H9 (cell line): ENCODE measurements around the gene BDP1. TPM values are rescaled to one million over a fixed set of nuclear protein-coding genes. Genes with fewer than 3 reads are reported as not detected.

Source experiments
- DNase-seq: peaks from one replicate; pipeline ENCODE4 v3.0.0-alpha.2; 2017
- H2AFZ ChIP-seq: one replicate; pipeline ENCODE4 v1.6.1; 2013; ENCODE audit warnings: mild to moderate bottlenecking, low read length, control low read depth, moderate library complexity
- H2AK5ac ChIP-seq: 2 replicates; pipeline ENCODE4 v1.6.1; 2013; ENCODE audit warnings: low read length, control low read depth, mixed read lengths; ENCODE audit not compliant: insufficient read length
- H2BK120ac ChIP-seq: one replicate; pipeline ENCODE4 v1.6.1; 2013; ENCODE audit warnings: low read depth, mild to moderate bottlenecking, low read length, control low read depth, inconsistent platforms; ENCODE audit not compliant: poor library complexity, severe bottlenecking
- H2BK12ac ChIP-seq: 2 replicates; pipeline ENCODE4 v1.6.1; 2013; ENCODE audit warnings: low read length, control low read depth, mixed read lengths, low read depth; ENCODE audit not compliant: insufficient read length
- H2BK15ac ChIP-seq: 2 replicates; pipeline ENCODE4 v1.6.1; 2013; ENCODE audit warnings: low read depth, low read length, control low read depth
- H2BK20ac ChIP-seq: one replicate; pipeline ENCODE4 v1.6.1; 2013; ENCODE audit warnings: low read depth, mild to moderate bottlenecking, low read length, control low read depth, inconsistent platforms; ENCODE audit not compliant: poor library complexity, severe bottlenecking
- H2BK5ac ChIP-seq: 2 replicates; pipeline ENCODE4 v1.6.1; 2013; ENCODE audit warnings: low read length, control low read depth, mixed read lengths; ENCODE audit not compliant: insufficient read length
- H3K14ac ChIP-seq: 2 replicates; pipeline ENCODE4 v1.6.1; 2013; ENCODE audit warnings: low read length, control low read depth; ENCODE audit not compliant: insufficient read depth
- H3K18ac ChIP-seq: 2 replicates; pipeline ENCODE4 v1.6.1; 2013; ENCODE audit warnings: low read depth, mild to moderate bottlenecking, mixed read lengths, low read length, control low read depth; ENCODE audit not compliant: insufficient read length
- H3K23ac ChIP-seq: 2 replicates; pipeline ENCODE4 v1.6.1; 2013; ENCODE audit warnings: low read length, control low read depth, mixed read lengths, low read depth; ENCODE audit not compliant: insufficient read length
- H3K23me2 ChIP-seq: 2 replicates; pipeline ENCODE4 v1.6.1; 2013; ENCODE audit warnings: low read depth, mild to moderate bottlenecking, mixed read lengths, low read length, control low read depth; ENCODE audit not compliant: insufficient read length, poor library complexity, severe bottlenecking
- H3K27ac ChIP-seq: 2 replicates; pipeline ENCODE4 v1.5.1; 2013; ENCODE audit warnings: low read length, control low read depth, mixed read lengths, low read depth; ENCODE audit not compliant: insufficient read length
- H3K27me3 ChIP-seq: 2 replicates; pipeline ENCODE4 v1.6.1; 2013; ENCODE audit warnings: low read length, control low read depth, inconsistent platforms; ENCODE audit not compliant: insufficient read depth
- H3K4ac ChIP-seq: 2 replicates; pipeline ENCODE4 v1.6.1; 2013; ENCODE audit warnings: low read depth, mild to moderate bottlenecking, control low read depth, inconsistent platforms, low read length, moderate library complexity
- H3K4me1 ChIP-seq: 2 replicates; pipeline ENCODE4 v1.6.1; 2013; ENCODE audit warnings: low read length, control low read depth, inconsistent platforms; ENCODE audit not compliant: insufficient read depth
- H3K4me2 ChIP-seq: 2 replicates; pipeline ENCODE4 v1.6.1; 2013; ENCODE audit warnings: low read length, control low read depth, mixed read lengths; ENCODE audit not compliant: insufficient read length, insufficient read depth
- H3K56ac ChIP-seq: 2 replicates; pipeline ENCODE4 v1.6.1; 2013; ENCODE audit warnings: low read depth, mild to moderate bottlenecking, mixed read lengths, low read length, control low read depth; ENCODE audit not compliant: insufficient read length
- H3K79me1 ChIP-seq: 2 replicates; pipeline ENCODE4 v1.6.1; 2013; ENCODE audit warnings: low read depth, mild to moderate bottlenecking, moderate library complexity, low read length, control low read depth, inconsistent platforms; ENCODE audit not compliant: insufficient read depth, poor library complexity, severe bottlenecking
- H3K79me2 ChIP-seq: 2 replicates; pipeline ENCODE4 v1.6.1; 2013; ENCODE audit warnings: low read length, control low read depth, inconsistent platforms; ENCODE audit not compliant: insufficient read depth
- H3K9ac ChIP-seq: 2 replicates; pipeline ENCODE4 v1.6.1; 2013; ENCODE audit warnings: low read length, control low read depth, mixed read lengths; ENCODE audit not compliant: insufficient read length; ENCODE audit errors: extremely low read depth
- H3K9me3 ChIP-seq: one replicate; pipeline ENCODE4 v1.6.1; 2013; ENCODE audit warnings: low read depth, low read length, inconsistent platforms; ENCODE audit not compliant: control insufficient read depth
- H3T11ph ChIP-seq: one replicate; pipeline ENCODE4 v1.6.1; 2013; ENCODE audit warnings: mild to moderate bottlenecking, low read length, control low read depth, inconsistent platforms
- H4K20me1 ChIP-seq: one replicate; pipeline ENCODE4 v1.6.1; 2013; ENCODE audit not compliant: control insufficient read depth, insufficient read length, insufficient read depth
- H4K5ac ChIP-seq: 2 replicates; pipeline ENCODE4 v1.6.1; 2013; ENCODE audit warnings: low read depth, mild to moderate bottlenecking, mixed read lengths, low read length, control low read depth; ENCODE audit not compliant: insufficient read length
- H4K8ac ChIP-seq: replicated peaks from 2 replicates; pipeline ENCODE4 v1.6.1; 2013; ENCODE audit warnings: low read length, control low read depth, mixed read lengths, low read depth; ENCODE audit not compliant: insufficient read length
- H4K91ac ChIP-seq: 2 replicates; pipeline ENCODE4 v1.6.1; 2013; ENCODE audit warnings: low read depth, mild to moderate bottlenecking, moderate library complexity, mixed read lengths, low read length, control low read depth; ENCODE audit not compliant: insufficient read length
- H3K27ac Mint-ChIP-seq, 3 experiments: 2 replicates in 2 of 3; 3 replicates in 1 of 3; pipeline ENCODE4 v1.8.0; 2020 to 2021; ENCODE audit warnings: mixed read lengths in 3 of 3, mild to moderate bottlenecking in 1 of 3, moderate library complexity in 1 of 3
- H3K27me3 Mint-ChIP-seq: 2 replicates; pipeline ENCODE4 v1.8.0; 2021; ENCODE audit warnings: low read depth, mild to moderate bottlenecking, moderate library complexity, mixed read lengths
- H3K36me3 Mint-ChIP-seq, 3 experiments: 2 replicates in 2 of 3; 3 replicates in 1 of 3; pipeline ENCODE4 v1.8.0; 2020 to 2021; ENCODE audit warnings: low read depth in 3 of 3, mixed read lengths in 3 of 3; ENCODE audit not compliant: insufficient read depth in 1 of 3
- H3K4me1 Mint-ChIP-seq, 2 experiments: 2 replicates each; pipeline ENCODE4 v1.8.0; 2020; ENCODE audit warnings: mixed read lengths in 2 of 2
- H3K4me3 Mint-ChIP-seq, 2 experiments: 2 replicates in 1 of 2; 3 replicates in 1 of 2; pipeline ENCODE4 v1.8.0; 2020 to 2021; ENCODE audit warnings: mild to moderate bottlenecking in 2 of 2, mixed read lengths in 2 of 2, moderate library complexity in 1 of 2
- H3K9me3 Mint-ChIP-seq, 2 experiments: 2 replicates in 1 of 2; 3 replicates in 1 of 2; pipeline ENCODE4 v1.8.0; 2020; ENCODE audit warnings: mild to moderate bottlenecking in 2 of 2, mixed read lengths in 2 of 2, moderate library complexity in 1 of 2
- WGBS: extraction: QIAGEN DNeasy Blood & Tissue Kit; methylation state at CpG from one replicate; pipeline ENCODE4 v1.1.7; 2013; ENCODE audit warnings: missing lambda C conversion rate, low lambda C conversion rate, mixed read lengths; ENCODE audit not compliant: insufficient read length; ENCODE audit errors: extremely low coverage; 5-methylcytosine and 5-hydroxymethylcytosine counted together
- total RNA-seq: library from RNA; stranded (reverse); gene quantifications from 2 replicates; pipeline ENCODE4 v1.2.1, GENCODE V29; 2021
- TF ChIP-seq, protein P1 (sequence below): fragments of 200-600 bp; sonication (generic); conservative IDR thresholded peaks from 3 replicates; pipeline ENCODE4 v1.8.0; 2021; ENCODE audit warnings: antibody characterized with exemption, mild to moderate bottlenecking

The BDP1 gene
- total RNA-seq, 1 experiment from 2014 or later: 31.5 TPM

DNA sequence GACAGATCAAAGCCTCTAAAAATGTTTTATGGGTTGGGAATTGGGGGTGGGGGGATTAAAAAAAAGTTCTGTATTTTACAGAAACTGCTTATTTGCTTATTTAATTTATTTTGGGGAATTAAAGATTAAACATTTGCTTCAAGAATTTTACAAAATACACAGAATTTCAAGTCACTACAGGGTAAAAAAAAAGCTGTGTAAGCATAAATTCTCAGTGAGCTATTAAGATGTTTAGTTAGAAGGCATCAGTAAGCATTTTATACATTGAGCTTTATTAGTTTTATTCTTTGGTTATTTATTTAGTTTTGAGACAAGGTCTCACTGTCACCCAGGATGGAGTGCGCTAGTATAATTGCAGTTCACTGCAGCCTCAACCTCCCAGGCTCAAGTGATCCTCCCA, 5.2 kb downstream of the BDP1 start:
- H2BK15ac ChIP-seq: no peak overlapping the region
- Mint-ChIP-seq H3K4me3 (no peak overlapping the region), H3K27me3 (no peaks in the 10 kb centered on the region), H3K9me3 (no peaks in the 10 kb centered on the region), H3K27ac (no peak overlapping the region), H3K4me1 (peaks cover 7% of the 10 kb centered on the region in 2 experiments), H3K36me3 (peaks cover 27 to 61% (median 55%) of the 10 kb centered on the region in 3 experiments; a peak in 6 of 7 replicates)
- no peak overlapping the region for H3K27ac ChIP-seq
- H3K79me1 ChIP-seq: peaks cover 3% of the 10 kb centered on the region
- no peak overlapping the region for H2AK5ac ChIP-seq
- H4K5ac ChIP-seq: no peak overlapping the region
- H3T11ph ChIP-seq: no peak overlapping the region
- H2AFZ ChIP-seq: no peak overlapping the region
- no peak overlapping the region for H3K9ac ChIP-seq
- TF ChIP-seq, protein P1, sequence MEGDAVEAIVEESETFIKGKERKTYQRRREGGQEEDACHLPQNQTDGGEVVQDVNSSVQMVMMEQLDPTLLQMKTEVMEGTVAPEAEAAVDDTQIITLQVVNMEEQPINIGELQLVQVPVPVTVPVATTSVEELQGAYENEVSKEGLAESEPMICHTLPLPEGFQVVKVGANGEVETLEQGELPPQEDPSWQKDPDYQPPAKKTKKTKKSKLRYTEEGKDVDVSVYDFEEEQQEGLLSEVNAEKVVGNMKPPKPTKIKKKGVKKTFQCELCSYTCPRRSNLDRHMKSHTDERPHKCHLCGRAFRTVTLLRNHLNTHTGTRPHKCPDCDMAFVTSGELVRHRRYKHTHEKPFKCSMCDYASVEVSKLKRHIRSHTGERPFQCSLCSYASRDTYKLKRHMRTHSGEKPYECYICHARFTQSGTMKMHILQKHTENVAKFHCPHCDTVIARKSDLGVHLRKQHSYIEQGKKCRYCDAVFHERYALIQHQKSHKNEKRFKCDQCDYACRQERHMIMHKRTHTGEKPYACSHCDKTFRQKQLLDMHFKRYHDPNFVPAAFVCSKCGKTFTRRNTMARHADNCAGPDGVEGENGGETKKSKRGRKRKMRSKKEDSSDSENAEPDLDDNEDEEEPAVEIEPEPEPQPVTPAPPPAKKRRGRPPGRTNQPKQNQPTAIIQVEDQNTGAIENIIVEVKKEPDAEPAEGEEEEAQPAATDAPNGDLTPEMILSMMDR: no peak
- H3K23me2 ChIP-seq: no peaks in the 10 kb centered on the region
- H4K91ac ChIP-seq: no peak overlapping the region
- no peaks in the 10 kb centered on the region for H4K20me1 ChIP-seq
- H3K14ac ChIP-seq: no peak overlapping the region
- H3K4me1 ChIP-seq: no peaks in the 10 kb centered on the region
- H2BK20ac ChIP-seq: no peak overlapping the region
- no peak overlapping the region for H3K4me2 ChIP-seq
- no peak overlapping the region for H3K23ac ChIP-seq
- H3K79me2 ChIP-seq: peaks cover 10% of the 10 kb centered on the region; the same call in 1 of the 2 replicates
- no peak overlapping the region for H3K4ac ChIP-seq
- no peak overlapping the region for H2BK12ac ChIP-seq
- H3K9me3 ChIP-seq: no peaks in the 10 kb centered on the region
- WGBS: no CpG with 5 or more reads among the region's 1 CpG
- H3K18ac ChIP-seq: no peak overlapping the region
- no peak for DNase-seq
- no peak overlapping the region for H3K56ac ChIP-seq
- no peak overlapping the region for H4K8ac ChIP-seq
- no peak overlapping the region for H2BK5ac ChIP-seq
- H3K27me3 ChIP-seq: no peaks in the 10 kb centered on the region
- no peak overlapping the region for H2BK120ac ChIP-seq
